HG03432 (cell line): ENCODE data around the gene ATG4D.
"Not testable (repeated sequence)": the region's sequence is repeated elsewhere in the genome, so short reads cannot be mapped to it uniquely, and the experiment has no call there.

Experiments
- ATAC-seq: cut with Tn5 transposase; IDR thresholded peaks from one replicate; pipeline ENCODE4 v1.9.1; 2021; ENCODE audit warnings: mild to moderate bottlenecking, moderate library complexity; ENCODE audit not compliant: unreplicated experiment

The ATG4D gene

DNA sequence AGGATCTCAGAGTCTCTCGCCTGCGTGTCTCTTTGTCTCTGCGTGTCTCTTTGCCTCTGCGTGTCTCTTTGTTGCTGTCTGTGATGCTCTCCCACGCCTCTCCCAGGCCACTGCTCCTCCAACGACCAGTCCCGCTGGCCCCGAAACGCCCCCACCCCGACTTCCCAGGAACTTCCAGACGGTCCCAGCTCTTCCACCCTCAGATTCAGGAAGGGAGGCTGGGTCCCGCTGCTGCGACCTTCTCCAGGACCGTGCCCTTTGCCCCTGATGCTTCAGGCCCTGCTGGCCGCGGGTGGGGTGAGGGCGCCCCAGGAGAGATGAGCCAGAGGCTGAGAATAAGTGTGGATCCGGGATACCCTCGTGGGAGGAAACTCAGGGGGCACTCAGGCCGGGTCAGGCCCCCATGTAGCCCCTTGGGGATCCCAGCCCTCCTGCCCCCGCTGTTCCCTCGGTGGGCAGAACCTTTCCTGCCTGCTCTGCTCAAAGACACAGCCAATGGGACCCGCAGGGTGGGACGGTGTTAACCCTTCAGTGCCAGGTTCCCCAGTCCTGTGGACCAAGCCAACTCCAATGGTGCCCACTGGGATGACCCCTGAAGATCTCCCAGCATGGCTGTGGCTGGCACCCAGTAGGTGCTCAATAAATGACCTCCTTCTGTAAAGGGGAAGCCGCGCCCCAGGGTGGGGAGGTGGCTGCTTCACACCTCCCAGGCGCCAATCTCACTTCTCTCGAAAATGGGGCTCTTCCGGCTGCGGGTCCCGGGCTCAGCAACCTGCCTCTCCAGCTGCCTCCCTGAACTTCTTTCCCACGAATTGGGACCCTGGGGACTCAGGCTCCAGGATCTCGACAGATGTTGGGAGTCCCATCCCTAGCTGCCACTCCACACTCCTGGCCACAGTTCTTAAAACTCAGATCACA lies 25.0 kb upstream of the ATG4D start:
- no peak for ATAC-seq

- no peak for ATAC-seq
Measured at GRCh38 chr19:10519421-10519820, 24.3 kb upstream of the ATG4D start.

GRCh38 chr19:10520652-10521318 lies 22.9 kb upstream of the ATG4D start:
- ATAC-seq: no peak

DNA sequence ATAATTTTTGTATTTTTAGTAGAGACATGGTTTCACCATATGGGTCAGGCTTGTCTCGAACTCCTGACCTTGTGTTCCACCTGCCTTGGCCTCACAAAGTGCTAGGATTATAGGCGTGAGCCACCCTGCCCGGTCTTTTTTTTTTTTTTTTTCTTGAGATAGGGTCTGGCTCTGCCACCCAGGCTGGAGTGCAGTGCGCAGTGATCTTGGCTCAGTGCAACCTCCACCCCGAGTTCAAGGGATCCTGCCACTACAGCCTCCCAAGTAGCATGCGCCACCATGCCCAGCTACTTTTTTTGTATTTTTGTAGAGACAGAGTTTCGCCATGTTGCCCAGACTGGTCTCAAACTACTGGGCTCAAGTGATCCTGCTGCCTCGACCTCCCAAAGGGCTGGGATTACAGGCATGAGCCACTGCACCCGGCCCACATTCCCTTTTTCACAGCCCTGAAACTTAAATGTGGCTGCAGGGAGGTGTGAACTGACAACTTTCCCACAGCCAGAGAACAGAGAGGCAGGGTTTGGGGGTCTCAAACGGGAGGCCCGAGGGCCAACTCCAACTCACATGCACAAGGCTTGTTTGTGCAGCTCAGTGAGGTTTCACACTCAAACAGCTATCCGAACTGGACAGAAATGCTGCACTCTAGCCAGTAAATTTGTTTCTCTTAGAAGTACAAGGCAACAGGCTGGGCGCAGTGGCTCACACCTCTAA lies 22.1 kb upstream of the ATG4D start:
- ATAC-seq: no peak

GRCh38 chr19:10523135-10523636 lies 20.5 kb upstream of the ATG4D start:
- ATAC-seq: no peak

GRCh38 chr19:10525636-10526035 lies 18.1 kb upstream of the ATG4D start:
- no peak for ATAC-seq

- not testable (repeated sequence) for ATAC-seq
Measured at GRCh38 chr19:10526887-10527286, 16.8 kb upstream of the ATG4D start.

GRCh38 chr19:10532457-10532856 lies 11.2 kb upstream of the ATG4D start:
- no peak for ATAC-seq

GRCh38 chr19:10533646-10534386 lies 9.9 kb upstream of the ATG4D start:
- ATAC-seq: no peak

- ATAC-seq: no peak
Measured at GRCh38 chr19:10535613-10536012, 8.1 kb upstream of the ATG4D start.

DNA sequence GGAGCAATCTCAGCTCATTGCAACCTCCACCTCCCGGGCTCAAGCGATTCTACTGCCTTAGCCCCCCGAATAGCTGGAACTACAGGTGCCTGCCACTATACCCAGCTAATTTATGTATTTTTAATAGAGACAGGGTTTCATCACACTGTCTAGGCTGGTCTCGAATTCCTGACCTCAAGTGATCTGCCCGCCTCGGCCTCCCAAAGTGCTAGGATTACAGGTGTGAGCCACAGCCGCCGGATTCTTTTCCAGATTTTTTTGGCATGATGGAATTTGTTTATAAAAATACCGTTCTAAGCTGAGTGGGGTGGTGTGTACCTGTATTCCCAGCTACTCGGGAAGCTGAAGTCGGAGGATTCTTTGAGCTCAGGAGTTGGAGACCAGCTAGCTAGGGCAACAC lies 6.0 kb upstream of the ATG4D start:
- ATAC-seq: no peak

DNA sequence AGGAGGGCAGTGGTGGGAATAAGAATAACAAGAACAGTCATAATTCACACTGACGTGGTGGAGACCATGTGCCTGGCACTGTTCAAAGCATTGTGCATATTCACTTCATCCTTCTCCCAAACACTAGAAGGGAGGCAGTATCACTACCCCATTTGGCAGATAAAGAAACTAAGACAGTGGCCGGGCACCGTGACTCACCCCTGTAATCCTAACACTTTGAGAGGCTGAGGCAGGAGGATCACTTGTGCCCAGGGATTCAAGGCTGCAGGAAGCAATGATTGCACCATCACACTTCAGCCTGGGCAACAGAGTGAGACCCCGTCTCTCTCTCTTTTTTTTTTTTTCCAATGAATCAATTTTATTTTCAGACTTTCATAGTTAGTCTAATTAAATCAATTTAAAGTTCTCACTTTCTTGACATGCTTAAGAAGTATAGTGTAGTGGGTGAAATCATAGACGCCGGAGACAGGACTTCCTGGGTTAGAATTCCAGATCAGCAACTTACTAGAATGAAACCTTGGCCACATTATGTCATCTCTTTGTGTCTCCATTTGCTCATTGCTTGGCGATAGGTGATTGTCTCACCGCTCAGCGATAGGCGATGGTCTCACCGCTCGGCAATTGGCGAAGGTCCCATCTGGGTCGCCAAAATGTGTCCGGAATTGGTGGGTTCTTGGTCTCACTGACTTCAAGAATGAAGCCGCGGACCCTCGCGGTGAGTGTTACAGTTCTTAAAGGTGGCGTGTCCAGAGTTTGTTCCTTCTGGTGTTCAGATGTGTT lies 5.3 kb upstream of the ATG4D start:
- no peak for ATAC-seq

GRCh38 chr19:10539016-10539415 lies 4.7 kb upstream of the ATG4D start:
- ATAC-seq: not testable (repeated sequence)

GRCh38 chr19:10543059-10543419 lies 665 bp upstream of the ATG4D start:
- no peak for ATAC-seq

- no peak for ATAC-seq
Measured at GRCh38 chr19:10544242-10544752, 593 bp downstream of the ATG4D start.

GRCh38 chr19:10544753-10545251 lies 1.1 kb downstream of the ATG4D start:
- no peak for ATAC-seq

DNA sequence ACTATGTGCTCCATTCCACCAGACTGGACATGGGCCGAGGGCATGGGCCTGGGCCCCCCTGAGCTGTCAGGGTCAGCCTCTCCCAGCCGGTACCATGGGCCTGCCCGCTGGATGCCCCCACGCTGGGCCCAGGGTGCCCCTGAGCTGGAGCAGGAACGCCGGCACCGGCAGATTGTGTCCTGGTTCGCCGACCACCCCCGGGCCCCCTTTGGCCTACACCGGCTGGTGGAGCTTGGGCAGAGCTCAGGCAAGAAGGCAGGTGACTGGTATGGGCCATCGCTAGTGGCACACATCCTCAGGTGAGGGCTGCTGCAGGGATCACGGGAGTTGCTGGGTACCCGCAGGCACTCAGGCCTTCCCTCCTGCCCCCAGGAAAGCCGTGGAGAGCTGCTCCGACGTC lies 3.1 kb downstream of the ATG4D start:
- ATAC-seq: no peak

- no peak for ATAC-seq
Measured at GRCh38 chr19:10548746-10549276, 5.1 kb downstream of the ATG4D start.

DNA sequence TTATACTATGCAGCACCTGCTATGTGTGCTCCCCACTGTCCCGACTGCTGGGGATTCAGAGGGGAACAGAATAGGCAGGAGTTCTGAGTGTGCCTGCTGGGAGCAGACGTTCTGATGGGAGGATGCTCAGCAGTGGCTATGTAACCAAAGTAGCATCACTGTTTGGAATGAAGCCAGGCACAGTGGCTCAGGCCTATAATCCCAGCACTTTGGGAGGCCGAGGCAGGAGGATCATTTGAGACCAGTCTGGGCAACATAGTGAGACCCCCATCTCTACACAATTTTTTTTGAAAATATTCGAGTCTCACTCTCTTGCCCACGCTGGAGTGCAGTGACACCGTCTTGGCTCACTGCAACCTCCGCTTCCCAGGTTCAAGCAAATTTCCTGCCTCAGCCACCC lies 6.0 kb downstream of the ATG4D start:
- ATAC-seq: no peak
